Upper lobe of left lung (tissue), 6 donors: ENCODE measurements around the gene FNDC3B. TPM values are rescaled to one million over a fixed set of nuclear protein-coding genes. Genes with fewer than 3 reads are reported as not detected.
A peak's percentile ranks its signal among the peaks of the same experiment; 100 is the strongest.

Source experiments
- ATAC-seq, 2 donors: fragments of 200-7000 bp; cut with Tn5 transposase; one replicate each; pipeline ENCODE4 v1.9.1; 2022; ENCODE audit warnings: mild to moderate bottlenecking in 2 of 2, moderate library complexity in 2 of 2; ENCODE audit not compliant: low FRiP score in 2 of 2
- DNase-seq, 2 donors: peaks; one replicate each; pipeline ENCODE4 v3.0.0-alpha.2; 2019 to 2020
- H3K27ac ChIP-seq, 4 donors: fragments of 200-600 bp; sonication (generic); one replicate each; pipeline ENCODE4 v1.5.1; 2016 to 2019
- H3K27me3 ChIP-seq, 4 donors: fragments of 200-600 bp; sonication (generic); one replicate each; pipeline ENCODE4 v1.5.1; 2017 to 2019
- H3K36me3 ChIP-seq, 4 donors: fragments of 200-600 bp; sonication (generic); one replicate each; pipeline ENCODE4 v1.5.1; 2016 to 2019
- H3K4me1 ChIP-seq, 4 donors: fragments of 200-600 bp; sonication (generic); one replicate each; pipeline ENCODE4 v1.5.1; 2018 to 2019
- H3K4me3 ChIP-seq, 4 donors: fragments of 200-600 bp; sonication (generic); one replicate each; pipeline ENCODE4 v1.5.1; 2017 to 2019; ENCODE audit warnings: mild to moderate bottlenecking in 2 of 4, moderate library complexity in 1 of 4
- H3K9me3 ChIP-seq, 4 donors: fragments of 200-600 bp; sonication (generic); one replicate each; pipeline ENCODE4 v1.5.1; 2018 to 2019
- EP300 ChIP-seq, 4 donors: sonication (generic); formaldehyde crosslinking; IDR thresholded peaks; one replicate each; pipeline ENCODE4 v1.5.1; 2017; ENCODE audit warnings: antibody characterized with exemption in 4 of 4, control low read depth in 2 of 4
- POLR2A ChIP-seq, 4 donors: fragments of 450-650 bp; IDR thresholded peaks; one replicate each; pipeline ENCODE4 v1.5.1; 2016 to 2017; ENCODE audit warnings: antibody characterized with exemption in 4 of 4, mild to moderate bottlenecking in 2 of 4
- POLR2AphosphoS5 ChIP-seq, 2 donors: sonication (generic); formaldehyde crosslinking; IDR thresholded peaks; one replicate each; pipeline ENCODE4 v1.5.1; 2017; ENCODE audit warnings: antibody characterized with exemption in 2 of 2
- WGBS, 2 donors: methylation state at CpG; one replicate each; pipeline ENCODE4 v1.1.5; 2017 to 2018; 5-methylcytosine and 5-hydroxymethylcytosine counted together
- total RNA-seq, 6 donors: library from RNA; depleted of rRNA in 4 of 6; stranded (reverse); fragments of >200 nt in 4 of 6; gene quantifications; one replicate each; pipeline versions ENCODE4 v1.1.0 to v1.2.1, GENCODE V29; 2016 to 2021
- TF ChIP-seq, protein P1 (sequence below), 6 experiments: fragments of 450-650 bp in 4 of 6; fragments of 200-600 bp in 2 of 6; sonication (generic) in 2 of 6; IDR thresholded peaks; one replicate each; pipeline ENCODE4 v1.5.1; 2016 to 2019; ENCODE audit warnings: antibody characterized with exemption in 6 of 6
- donor health status: DM: no; HTN: no; CAD: no; lungs with moderate emphysema.
- donor health status: DM: no; HTN: yes; CAD: no; lungs with severe emphysema.

The FNDC3B gene
- total RNA-seq, 6 donors from 2014 or later = 73.3 to 167 (median 119) TPM

DNA sequence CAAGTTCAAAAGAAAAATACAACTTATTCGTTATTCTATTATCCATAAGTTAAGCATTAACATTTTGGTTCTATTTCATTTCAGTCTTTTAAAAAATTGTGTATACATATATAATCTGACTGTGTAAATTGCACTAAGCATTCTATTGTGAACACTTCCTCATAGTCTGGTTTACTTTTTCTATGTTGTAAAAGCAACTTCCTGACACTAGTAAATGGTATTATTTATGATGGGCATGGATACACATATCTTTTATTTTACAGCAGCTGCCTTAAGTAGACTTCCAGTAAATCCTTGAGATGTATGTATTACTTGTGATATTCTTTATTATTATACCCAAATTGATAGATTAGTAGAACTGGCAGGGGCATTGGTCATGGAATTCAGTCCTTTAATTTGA, 58.2 kb downstream of the FNDC3B start:
- no peak for TF ChIP-seq POLR2A (IDR thresholded peaks at IDR 0.05)
- TF ChIP-seq, protein P1, sequence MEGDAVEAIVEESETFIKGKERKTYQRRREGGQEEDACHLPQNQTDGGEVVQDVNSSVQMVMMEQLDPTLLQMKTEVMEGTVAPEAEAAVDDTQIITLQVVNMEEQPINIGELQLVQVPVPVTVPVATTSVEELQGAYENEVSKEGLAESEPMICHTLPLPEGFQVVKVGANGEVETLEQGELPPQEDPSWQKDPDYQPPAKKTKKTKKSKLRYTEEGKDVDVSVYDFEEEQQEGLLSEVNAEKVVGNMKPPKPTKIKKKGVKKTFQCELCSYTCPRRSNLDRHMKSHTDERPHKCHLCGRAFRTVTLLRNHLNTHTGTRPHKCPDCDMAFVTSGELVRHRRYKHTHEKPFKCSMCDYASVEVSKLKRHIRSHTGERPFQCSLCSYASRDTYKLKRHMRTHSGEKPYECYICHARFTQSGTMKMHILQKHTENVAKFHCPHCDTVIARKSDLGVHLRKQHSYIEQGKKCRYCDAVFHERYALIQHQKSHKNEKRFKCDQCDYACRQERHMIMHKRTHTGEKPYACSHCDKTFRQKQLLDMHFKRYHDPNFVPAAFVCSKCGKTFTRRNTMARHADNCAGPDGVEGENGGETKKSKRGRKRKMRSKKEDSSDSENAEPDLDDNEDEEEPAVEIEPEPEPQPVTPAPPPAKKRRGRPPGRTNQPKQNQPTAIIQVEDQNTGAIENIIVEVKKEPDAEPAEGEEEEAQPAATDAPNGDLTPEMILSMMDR (IDR thresholded peaks at IDR 0.05) = no peak
- no peak for TF ChIP-seq POLR2AphosphoS5 (IDR thresholded peaks at IDR 0.05)
- TF ChIP-seq EP300 (IDR thresholded peaks at IDR 0.05) = no peak
- Histone ChIP-seq H3K27me3 (no peaks in the 10 kb centered on the region), H3K36me3 (no peaks in the 10 kb centered on the region), H3K4me1 (peaks cover 33 to 67% (median 60%) of the 10 kb centered on the region in 4 donors), H3K4me3 (no peak overlapping the region), H3K9me3 (no peaks in the 10 kb centered on the region), H3K27ac (peak overlapping the region in 3 of 4 donors; percentile 22 to 49 (median 40))
- DNase-seq (no peak), ATAC-seq (no peak)
- WGBS, 2 donors = 67 to 76% methylated on average over 1 of the region's 1 CpG

DNA sequence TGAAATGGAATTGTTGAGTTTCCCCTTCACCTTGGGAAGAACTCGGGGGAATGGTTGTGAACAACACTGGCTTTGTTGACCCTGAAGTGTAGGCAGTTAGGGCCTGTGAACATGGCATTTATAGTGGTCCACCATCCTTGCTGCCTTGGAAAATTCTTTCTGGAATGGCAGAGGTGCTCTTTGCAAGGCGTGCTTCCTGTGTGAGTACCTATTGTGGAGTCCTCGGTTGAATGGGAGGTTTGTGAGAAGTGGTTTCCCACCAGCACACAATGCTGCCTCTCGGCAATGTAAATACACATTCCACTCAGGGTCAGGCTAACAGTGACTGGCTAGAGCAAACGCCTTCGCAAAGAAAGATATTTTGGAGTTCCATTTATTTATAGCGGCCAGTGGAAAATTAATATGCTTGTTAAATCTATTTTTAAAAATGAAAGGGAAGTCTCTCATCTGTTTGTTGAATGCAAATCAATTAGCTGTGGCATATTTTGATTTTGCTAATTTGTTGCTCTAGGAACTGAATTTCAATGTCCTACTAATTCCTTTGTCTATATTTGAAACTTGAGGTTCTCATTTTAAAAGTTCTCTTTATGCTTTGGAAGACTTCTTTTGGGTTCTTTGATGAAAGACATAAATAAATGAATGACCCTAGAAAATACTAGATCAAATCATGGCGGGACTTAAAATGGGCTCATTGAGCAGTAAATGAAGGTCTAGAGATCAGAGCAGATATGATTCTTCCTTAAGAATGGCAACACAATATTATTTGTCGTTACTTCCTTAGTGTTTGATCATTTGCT, 59.5 kb downstream of the FNDC3B start:
- Histone ChIP-seq H3K27ac (peak overlapping the region in 2 of 4 donors; percentile 16 to 41), H3K4me1 (peaks cover 46 to 78% (median 73%) of the 10 kb centered on the region in 4 donors), H3K36me3 (no peaks in the 10 kb centered on the region), H3K27me3 (no peaks in the 10 kb centered on the region), H3K4me3 (no peak overlapping the region), H3K9me3 (no peaks in the 10 kb centered on the region)
- TF ChIP-seq, protein P1 (IDR thresholded peaks at IDR 0.05) = no peak
- peak in 1 of 2 donors; percentile 19 for TF ChIP-seq POLR2AphosphoS5 (IDR thresholded peaks at IDR 0.05)
- TF ChIP-seq POLR2A (IDR thresholded peaks at IDR 0.05) = no peak
- TF ChIP-seq EP300 (IDR thresholded peaks at IDR 0.05) = peak in 1 of 4 donors; percentile 40
- peak in 1 of 2 donors; percentile 56 for ATAC-seq
- no peak for DNase-seq
- WGBS, 2 donors = 56% methylated on average over 9 of the region's 9 CpGs

DNA sequence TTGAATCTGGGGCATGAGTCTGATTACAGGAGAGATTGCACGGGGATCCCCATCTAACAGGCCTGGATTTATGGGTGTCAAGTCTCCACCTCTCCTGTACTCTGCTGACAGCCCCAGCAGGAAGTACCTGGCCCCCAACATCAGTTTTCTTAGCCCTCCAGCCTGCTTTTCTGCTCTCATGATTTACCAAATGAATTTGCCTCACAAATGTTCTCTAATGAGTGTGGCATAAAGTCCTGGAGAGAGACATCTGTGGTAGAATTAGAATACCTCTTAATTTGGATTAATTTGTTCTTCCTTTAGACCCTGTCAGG, 60.1 kb downstream of the FNDC3B start:
- Histone ChIP-seq H3K27me3 (no peaks in the 10 kb centered on the region), H3K4me3 (no peak overlapping the region), H3K4me1 (peaks cover 50 to 83% (median 78%) of the 10 kb centered on the region in 4 donors), H3K36me3 (no peaks in the 10 kb centered on the region), H3K9me3 (no peaks in the 10 kb centered on the region), H3K27ac (no peak overlapping the region)
- TF ChIP-seq, protein P1 (IDR thresholded peaks at IDR 0.05) = no peak
- no peak for TF ChIP-seq POLR2AphosphoS5 (IDR thresholded peaks at IDR 0.05)
- TF ChIP-seq POLR2A (IDR thresholded peaks at IDR 0.05) = no peak
- TF ChIP-seq EP300 (IDR thresholded peaks at IDR 0.05) = no peak
- DNase-seq (no peak), ATAC-seq (no peak)
- WGBS, 2 donors = 22 to 37% methylated on average over 1 of the region's 1 CpG

DNA sequence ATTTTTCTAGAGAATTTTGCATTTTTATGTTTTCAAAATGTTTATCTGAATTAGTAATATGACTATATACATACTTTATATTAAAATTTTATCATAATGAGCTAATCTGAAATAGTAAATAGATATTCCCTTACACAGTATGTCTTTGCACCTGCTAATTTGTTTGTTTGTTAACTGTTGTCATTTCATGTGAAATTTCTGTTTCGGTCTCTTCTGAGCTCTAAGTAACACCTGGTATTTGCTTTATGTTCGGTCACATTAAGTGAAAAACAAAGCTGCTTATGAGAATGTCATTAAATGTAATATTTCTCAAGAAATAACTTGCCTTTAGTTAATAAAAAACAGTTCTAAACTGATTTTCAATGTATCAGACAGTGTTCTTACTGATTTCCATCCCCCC, 61.1 kb downstream of the FNDC3B start:
- DNase-seq = no peak
- Histone ChIP-seq H3K36me3 (no peaks in the 10 kb centered on the region), H3K27me3 (no peaks in the 10 kb centered on the region), H3K27ac (no peak overlapping the region), H3K9me3 (no peaks in the 10 kb centered on the region), H3K4me3 (no peak overlapping the region), H3K4me1 (peaks cover 59 to 85% (median 82%) of the 10 kb centered on the region in 4 donors)
- WGBS, 2 donors = 87 to 96% methylated on average over 2 of the region's 2 CpGs
- TF ChIP-seq, protein P1 (IDR thresholded peaks at IDR 0.05) = no peak
- TF ChIP-seq POLR2AphosphoS5 (IDR thresholded peaks at IDR 0.05) (no peak), POLR2A (IDR thresholded peaks at IDR 0.05) (no peak), EP300 (IDR thresholded peaks at IDR 0.05) (no peak)
- ATAC-seq = no peak

DNA sequence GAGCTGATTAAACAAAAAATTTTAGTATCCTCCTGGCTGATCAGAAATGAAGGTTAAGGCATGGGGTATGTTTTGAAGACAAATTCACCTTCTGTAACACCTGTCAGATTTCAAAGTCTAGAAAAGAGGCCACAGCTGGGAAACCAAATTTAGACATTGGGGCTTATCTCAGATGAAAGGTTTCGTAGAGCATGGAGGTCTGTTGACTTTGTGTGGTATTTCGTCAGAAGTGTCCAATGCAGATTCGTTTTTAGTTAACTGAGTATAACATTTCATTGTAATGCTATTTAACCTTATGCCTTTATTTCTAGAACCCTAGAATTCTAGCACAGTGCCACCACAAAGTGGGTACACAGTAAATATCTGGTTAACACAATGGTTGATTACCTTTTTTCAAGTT, 61.7 kb downstream of the FNDC3B start:
- Histone ChIP-seq H3K9me3 (no peaks in the 10 kb centered on the region), H3K27ac (no peak overlapping the region), H3K27me3 (no peaks in the 10 kb centered on the region), H3K4me1 (peaks cover 57 to 82% (median 79%) of the 10 kb centered on the region in 4 donors), H3K36me3 (no peaks in the 10 kb centered on the region), H3K4me3 (no peak overlapping the region)
- DNase-seq (no peak), ATAC-seq (no peak)
- no peak for TF ChIP-seq POLR2A (IDR thresholded peaks at IDR 0.05)
- TF ChIP-seq EP300 (IDR thresholded peaks at IDR 0.05) = no peak
- TF ChIP-seq POLR2AphosphoS5 (IDR thresholded peaks at IDR 0.05) = no peak
- TF ChIP-seq, protein P1 (IDR thresholded peaks at IDR 0.05) = no peak
- 51 to 58% methylated on average over 3 of the region's 3 CpGs for WGBS, 2 donors
